Bladder microvascular endothelial cell (primary cell): Measurements from ENCODE around the gene OR2M7. TPM values are rescaled to one million over a fixed set of nuclear protein-coding genes. Genes with fewer than 3 reads are reported as not detected.

Experiments
- total RNA-seq: library from RNA; depleted of rRNA; stranded (reverse); fragments of >200 nt; gene quantifications from 2 replicates; pipeline ENCODE4 v1.2.3, GENCODE V29; 2014

The OR2M7 gene, protein sequence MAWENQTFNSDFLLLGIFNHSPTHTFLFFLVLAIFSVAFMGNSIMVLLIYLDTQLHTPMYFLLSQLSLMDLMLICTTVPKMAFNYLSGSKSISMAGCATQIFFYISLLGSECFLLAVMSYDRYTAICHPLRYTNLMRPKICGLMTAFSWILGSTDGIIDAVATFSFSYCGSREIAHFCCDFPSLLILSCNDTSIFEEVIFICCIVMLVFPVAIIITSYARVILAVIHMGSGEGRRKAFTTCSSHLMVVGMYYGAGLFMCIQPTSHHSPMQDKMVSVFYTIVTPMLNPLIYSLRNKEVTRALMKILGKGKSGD
- not detected in 2 replicates for total RNA-seq

DNA sequence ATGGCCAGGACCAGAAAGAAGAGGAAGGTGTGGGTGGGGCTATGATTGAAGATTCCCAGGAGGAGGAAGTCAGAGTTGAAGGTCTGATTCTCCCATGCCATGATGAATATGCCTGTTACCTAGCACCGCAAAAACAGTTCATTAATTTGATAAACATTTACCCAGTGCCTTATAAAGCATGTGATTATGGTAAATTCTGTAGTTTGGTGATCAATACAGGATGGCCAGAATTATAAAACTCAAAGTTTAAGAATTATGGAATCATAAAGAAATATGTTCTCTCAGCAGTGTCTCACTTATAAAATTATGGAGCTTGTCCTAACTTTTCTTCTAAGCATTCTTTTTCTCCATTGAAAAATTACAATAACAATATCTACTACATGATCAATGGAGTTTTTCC is at the start of gene OR2M7:
Gene OR2M7, minus strand, starts transcription at position 101 of the 400 bp plus-strand sequence. Its CDS starts 0 bp downstream, at position 101.

DNA sequence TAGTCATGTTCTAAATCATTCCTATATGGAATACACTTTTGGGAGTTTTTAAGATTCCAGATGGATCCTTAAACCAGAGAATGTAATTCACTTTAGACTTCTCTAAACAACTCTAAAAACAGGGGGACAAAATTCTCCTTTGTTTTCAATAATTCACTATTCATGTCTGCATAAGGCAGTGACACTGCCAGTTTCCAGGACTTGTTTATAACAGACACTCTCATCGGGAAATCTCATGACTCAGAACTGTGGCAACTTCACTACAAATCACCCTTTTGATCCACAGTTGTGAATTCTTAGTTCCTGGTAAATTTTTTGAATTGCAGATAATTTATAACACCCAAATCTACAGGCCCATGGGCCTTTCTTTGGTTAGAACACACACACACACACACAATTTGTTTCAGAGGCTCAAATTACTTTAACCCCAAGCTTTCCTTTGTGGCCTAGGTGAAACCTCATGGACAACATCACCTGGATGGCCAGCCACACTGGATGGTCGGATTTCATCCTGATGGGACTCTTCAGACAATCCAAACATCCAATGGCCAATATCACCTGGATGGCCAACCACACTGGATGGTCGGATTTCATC is 36.9 kb upstream of the OR2M7 start, which contains the start of gene OR2T4:
Gene OR2T4, plus strand, starts transcription at position 545 of the 595 bp plus-strand sequence. Its CDS starts 0 bp downstream, at position 545.

DNA sequence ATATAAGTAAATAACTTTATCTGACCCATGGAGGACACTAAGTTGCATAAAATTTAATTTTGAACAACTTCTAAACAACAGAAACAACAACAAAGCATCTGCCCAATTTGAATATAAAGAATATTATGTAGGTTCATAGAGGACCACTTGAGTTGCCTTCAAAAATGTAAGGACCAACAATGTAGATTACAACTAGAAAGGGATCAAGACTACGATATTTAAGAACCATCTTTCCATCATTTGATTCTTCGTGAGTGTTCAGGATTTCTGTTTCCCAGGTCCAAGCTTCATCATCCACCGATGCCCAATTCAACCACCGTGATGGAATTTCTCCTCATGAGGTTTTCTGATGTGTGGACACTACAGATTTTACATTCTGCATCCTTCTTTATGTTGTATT is 24.1 kb upstream of the OR2M7 start, which contains the start of gene OR14C36:
Gene OR14C36, plus strand, starts transcription at position 301 of the 400 bp plus-strand sequence. Its CDS starts 0 bp downstream, at position 301.

DNA sequence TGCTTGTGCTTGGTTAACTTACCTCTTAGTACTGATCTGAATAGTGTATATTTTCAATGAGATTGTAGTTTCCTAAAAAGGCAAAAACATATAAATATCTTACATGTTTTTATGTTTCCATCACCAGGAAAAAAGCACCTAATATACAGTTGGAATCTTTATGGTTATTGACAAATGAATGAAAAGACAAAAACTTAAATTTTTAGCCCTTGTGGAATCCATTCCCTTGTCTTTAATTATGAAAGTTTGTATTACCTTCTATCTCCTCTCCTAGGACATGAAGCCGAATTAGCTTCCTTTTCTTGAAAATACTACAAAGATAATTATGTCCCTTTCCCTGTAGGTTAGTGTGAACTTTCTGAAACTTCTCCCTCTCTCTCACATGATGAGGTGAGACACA is 21.0 kb downstream of the OR2M7 start, which contains the start of gene OR2T12:
Gene OR2T12, minus strand, starts transcription at position 101 of the 400 bp plus-strand sequence. CDS start 7,846 bp downstream, outside the sequence.

DNA sequence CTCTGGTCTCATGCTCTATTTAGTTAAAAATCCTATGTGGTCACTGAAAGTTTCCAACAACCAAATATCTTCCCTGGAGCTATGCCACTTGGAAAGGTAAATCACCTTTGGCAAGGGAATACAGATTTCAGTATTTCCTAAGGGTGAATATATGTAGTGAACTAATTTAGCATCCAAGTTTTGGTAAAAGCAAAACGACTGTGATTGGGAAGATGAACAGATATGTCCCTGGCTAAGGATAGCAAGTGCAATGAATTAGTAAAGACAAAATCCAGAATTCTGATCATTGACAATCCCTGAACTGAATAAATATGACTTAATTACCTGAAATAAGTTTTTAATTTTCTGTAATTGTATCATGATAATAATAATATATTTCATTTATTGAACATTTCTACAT is 46.5 kb downstream of the OR2M7 start, which contains the start of gene OR2T33:
Gene OR2T33, minus strand, starts transcription at position 101 of the 400 bp plus-strand sequence. CDS start 4,162 bp downstream, outside the sequence.

Other genes starting within 250 kb of the OR2M7 start
- not detected in 2 replicates for gene OR2L13, start 229.4 kb downstream of the OR2M7 start, total RNA-seq
- gene OR2M5, start 179.4 kb downstream of the OR2M7 start, total RNA-seq: not detected in 2 replicates
- not detected in 2 replicates for gene OR2M2, start 149.7 kb downstream of the OR2M7 start, total RNA-seq
- gene OR2M3, start 127.3 kb downstream of the OR2M7 start, total RNA-seq: not detected in 2 replicates
- not detected in 2 replicates for gene OR2M4, start 93.2 kb downstream of the OR2M7 start, total RNA-seq
- gene OR2T33, start 46.6 kb downstream of the OR2M7 start, total RNA-seq: not detected in 2 replicates
- gene OR2T12, start 21.1 kb downstream of the OR2M7 start, total RNA-seq: under 0.01 TPM in 1 of 2 replicates, not detected in the other
- gene OR14C36, start 24.2 kb upstream of the OR2M7 start, total RNA-seq: not detected in 2 replicates
- gene OR2T4, start 37.1 kb upstream of the OR2M7 start, total RNA-seq: not detected in 2 replicates
- gene OR2T6, start 51.2 kb upstream of the OR2M7 start, total RNA-seq: not detected in 2 replicates
- not detected in 2 replicates for gene OR2T1, start 78.5 kb upstream of the OR2M7 start, total RNA-seq
- not detected in 2 replicates for gene OR2T2, start 121.1 kb upstream of the OR2M7 start, total RNA-seq
- not detected in 2 replicates for gene OR2T3, start 148.8 kb upstream of the OR2M7 start, total RNA-seq
- not detected in 2 replicates for gene OR2T5, start 164.0 kb upstream of the OR2M7 start, total RNA-seq
- not detected in 2 replicates for gene OR2G6, start 183.5 kb upstream of the OR2M7 start, total RNA-seq
- gene OR2T29, start 238.2 kb upstream of the OR2M7 start, total RNA-seq: not detected in 2 replicates